Eye (tissue), 1 donor: ENCODE measurements around the gene CDC27.
"Not testable (repeated sequence)": the region's sequence is repeated elsewhere in the genome, so short reads cannot be mapped to it uniquely, and the experiment has no call there.

ENCODE experiments used
- DNase-seq: peaks from one replicate; pipeline ENCODE4 v3.0.0-alpha.2; 2015

CDC27 gene, protein sequence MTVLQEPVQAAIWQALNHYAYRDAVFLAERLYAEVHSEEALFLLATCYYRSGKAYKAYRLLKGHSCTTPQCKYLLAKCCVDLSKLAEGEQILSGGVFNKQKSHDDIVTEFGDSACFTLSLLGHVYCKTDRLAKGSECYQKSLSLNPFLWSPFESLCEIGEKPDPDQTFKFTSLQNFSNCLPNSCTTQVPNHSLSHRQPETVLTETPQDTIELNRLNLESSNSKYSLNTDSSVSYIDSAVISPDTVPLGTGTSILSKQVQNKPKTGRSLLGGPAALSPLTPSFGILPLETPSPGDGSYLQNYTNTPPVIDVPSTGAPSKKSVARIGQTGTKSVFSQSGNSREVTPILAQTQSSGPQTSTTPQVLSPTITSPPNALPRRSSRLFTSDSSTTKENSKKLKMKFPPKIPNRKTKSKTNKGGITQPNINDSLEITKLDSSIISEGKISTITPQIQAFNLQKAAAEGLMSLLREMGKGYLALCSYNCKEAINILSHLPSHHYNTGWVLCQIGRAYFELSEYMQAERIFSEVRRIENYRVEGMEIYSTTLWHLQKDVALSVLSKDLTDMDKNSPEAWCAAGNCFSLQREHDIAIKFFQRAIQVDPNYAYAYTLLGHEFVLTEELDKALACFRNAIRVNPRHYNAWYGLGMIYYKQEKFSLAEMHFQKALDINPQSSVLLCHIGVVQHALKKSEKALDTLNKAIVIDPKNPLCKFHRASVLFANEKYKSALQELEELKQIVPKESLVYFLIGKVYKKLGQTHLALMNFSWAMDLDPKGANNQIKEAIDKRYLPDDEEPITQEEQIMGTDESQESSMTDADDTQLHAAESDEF

DNA sequence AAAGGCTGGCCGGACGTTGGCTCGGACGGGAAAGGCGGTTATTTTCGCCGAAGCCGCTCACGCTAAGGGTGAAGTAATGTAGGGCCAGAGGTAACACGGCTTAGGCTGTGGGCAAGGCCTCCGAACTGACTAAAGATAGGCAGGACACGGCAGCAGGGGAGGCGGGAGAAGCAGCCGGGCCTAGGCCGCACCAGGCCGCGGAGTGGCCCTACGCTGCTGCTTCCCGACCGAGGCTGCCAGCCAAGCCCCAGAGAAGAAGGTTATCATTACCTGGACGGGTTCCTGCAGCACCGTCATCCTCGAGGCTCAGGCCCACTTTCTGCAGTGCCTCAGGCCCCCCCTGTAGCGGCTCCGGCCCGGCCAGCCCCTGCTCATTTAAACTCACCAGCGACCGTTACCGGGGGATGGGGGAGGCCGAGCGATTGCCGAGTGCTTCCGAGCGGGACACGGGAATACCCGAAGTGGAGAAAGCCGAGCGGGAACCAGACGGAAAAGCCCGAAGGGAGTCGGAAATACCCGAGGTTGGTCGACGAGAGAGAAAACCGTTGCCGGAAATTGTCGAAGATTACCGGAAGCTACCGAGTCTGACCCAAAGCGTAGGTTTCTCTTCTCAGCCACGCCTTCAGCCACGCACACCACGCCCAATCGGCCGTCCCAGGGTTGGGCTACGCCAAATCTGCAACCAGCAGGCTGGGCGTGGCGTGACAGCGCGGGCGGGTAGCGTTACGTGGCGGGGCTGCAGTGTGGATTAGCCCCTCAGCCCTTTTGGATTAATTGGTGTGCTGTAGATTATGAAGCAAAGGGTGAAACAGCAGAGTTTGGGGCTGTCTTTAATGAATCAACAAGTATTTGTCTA is at the start of gene CDC27:
TSS of gene CDC27 (minus strand) at position 420 of the 856 bp plus-strand sequence. CDS start at position 297, 123 bp downstream.
- peak; percentile 100 for DNase-seq

DNA sequence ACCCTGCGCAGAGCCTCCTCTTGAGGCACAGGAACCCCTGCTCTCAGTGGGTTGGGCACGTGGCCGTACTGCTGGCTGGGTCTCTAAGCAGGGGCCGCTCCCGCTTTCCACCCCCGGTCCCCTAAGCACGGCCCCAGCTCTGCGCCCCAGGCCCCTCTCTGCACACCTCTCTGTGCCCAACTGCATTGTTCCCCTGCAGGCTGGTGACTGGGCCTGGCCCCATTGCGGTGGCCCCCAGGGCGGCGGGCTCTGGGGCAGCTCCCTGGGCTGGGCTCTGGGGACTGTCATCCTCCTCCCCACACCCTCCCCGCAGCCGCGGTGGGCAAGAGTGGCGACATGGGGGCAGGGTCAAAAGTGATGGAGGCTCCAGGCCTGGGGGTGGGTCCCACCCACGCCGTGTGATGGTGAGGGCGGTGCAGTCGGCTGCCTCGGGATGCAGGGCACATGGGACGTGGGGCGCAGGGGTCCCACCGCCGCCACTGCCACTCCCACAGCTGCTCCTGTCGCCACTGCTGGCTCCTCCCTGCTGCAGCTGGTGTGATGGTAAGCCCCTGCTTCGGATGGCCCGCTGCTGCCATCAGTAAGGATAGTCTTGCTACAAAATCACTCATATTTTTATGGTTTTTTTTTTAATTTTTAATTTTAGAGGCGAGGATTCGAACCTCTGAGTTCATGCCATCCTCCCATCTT is 49.4 kb upstream of the CDC27 start:
- no peak for DNase-seq

DNA sequence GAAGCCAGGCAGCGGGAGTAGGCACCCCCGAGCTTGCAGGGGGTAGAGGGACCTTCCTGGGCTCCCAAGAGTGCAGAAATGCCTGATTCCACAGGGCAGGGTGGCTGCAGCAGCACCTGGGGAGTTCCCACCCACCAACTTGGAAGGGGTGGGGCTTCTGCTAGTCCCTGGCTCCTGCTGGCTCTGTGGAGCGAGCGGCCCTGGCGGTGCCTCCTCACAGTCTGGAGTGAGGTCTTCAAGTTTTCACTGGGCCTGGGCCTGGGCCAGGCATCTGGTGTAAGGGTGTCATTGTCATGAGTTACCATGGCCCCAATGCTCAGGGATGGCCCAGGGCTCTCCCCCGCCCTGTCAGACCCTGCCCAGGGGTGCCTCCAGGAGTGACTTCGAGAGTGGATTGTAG is 48.7 kb upstream of the CDC27 start:
- DNase-seq: no peak

DNA sequence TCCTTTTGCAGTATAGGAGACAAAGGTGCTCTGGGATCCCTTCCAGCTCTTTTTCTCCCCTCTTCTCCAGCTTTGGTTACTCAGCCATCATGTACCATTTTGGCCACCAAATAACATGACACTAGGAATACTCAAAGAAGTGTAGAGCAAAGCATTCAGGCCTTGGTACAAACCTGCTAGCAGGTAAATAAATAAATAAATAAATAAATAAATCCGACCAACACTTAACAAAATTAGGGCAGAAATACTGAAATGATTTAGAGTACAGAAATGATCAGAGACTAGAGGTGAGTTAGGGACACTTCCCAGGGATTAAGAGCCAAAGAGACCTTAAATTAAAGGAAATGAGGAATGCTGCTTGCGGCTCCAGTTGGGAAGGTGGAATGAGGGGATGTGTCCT is 46.8 kb upstream of the CDC27 start:
- no peak for DNase-seq

DNA sequence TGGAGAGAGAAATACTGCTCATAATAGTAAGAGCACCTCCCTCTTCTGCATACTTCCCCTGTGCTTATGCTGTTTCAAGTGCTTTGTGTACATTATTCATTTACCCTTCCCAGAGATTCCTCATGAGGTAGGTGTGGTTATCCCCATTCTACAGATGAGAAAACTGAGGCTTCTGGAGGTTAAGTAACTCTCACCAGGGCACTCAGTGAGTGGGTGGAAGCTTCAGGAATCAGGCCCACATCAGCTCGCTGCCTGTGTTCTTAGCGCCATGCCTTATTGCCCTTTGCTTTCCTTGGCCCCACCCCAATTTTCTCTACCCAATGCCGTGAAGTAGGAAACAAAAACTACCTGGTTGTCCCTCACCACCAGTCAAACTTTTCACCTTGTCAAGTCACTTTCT is 46.4 kb upstream of the CDC27 start:
- DNase-seq: no peak

DNA sequence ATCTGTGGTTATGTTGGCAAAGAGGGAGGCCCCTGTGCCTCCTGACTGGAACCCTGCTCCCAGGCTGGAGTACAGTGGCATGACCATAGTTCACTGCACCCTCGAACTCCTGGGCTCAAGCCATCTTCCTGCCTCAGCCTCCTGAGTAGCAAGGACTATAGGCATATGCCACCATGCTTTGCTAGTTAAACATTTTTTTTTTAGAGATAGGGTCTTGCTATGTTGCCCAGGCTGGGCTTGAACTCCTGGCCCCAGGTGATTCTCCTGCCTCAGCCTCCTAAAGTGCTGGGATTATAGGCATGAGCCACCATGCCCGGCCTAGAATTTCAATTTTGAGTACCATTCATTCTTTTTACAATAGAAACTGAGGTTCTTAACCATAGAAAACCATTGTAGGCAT is 43.4 kb upstream of the CDC27 start:
- no peak for DNase-seq

DNA sequence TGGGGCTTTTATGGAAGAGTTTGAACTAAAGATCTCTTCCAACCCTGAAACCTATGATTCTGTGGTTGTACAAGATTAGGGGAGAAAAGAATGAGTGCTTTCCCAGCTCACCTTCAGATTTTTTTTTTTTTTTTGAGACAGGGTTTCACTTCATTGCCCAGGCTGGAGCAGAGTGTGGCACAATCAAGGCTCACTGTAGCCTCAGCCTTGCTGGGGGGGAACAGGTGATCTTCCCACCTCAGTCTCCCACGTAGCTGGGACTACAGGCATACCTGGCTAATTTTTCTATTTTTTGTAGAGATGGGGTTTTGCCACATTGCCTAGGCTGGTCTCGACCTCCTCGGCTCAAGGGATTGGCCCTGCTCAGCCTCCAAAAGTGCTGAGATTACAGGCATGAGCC is 42.8 kb upstream of the CDC27 start:
- no peak for DNase-seq

DNA sequence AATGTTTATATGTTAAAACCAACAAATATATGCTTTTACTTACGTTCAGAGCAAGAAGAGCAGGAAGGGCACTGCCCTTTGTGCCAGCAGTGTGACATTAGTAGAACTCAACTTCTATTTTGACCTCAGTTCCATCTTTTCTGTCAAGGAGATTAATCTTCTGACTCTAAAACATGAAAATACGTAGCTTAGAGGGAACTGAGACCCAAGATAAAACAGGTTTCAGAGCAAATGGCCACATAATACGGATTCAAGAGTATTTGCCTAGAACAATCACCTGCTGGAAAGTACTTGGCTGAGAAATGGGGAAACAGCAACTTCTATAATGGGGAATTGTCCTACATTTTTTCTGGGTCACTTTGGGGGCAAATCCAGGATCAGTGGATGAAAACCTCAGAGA is 42.2 kb upstream of the CDC27 start:
- DNase-seq: no peak

DNA sequence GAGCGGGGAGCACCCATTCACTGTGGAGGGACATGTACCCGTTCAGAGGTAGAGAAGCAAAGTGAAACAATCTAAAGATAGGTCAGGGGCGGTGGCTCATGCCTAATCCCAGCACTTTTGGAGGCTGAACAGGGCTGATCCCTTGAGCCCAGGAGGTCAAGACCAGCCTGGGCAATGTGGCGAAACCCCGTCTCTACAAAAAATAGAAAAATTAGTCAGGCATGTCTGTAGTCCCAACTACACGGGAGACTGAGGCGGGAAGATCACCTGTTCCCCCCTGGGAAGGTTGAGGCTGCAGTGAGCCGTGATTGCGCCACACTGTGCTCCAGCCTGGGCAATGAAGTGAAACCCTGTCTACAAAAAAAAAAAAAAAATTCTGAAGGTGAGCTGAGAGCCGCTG is 41.8 kb upstream of the CDC27 start:
- DNase-seq: no peak

DNA sequence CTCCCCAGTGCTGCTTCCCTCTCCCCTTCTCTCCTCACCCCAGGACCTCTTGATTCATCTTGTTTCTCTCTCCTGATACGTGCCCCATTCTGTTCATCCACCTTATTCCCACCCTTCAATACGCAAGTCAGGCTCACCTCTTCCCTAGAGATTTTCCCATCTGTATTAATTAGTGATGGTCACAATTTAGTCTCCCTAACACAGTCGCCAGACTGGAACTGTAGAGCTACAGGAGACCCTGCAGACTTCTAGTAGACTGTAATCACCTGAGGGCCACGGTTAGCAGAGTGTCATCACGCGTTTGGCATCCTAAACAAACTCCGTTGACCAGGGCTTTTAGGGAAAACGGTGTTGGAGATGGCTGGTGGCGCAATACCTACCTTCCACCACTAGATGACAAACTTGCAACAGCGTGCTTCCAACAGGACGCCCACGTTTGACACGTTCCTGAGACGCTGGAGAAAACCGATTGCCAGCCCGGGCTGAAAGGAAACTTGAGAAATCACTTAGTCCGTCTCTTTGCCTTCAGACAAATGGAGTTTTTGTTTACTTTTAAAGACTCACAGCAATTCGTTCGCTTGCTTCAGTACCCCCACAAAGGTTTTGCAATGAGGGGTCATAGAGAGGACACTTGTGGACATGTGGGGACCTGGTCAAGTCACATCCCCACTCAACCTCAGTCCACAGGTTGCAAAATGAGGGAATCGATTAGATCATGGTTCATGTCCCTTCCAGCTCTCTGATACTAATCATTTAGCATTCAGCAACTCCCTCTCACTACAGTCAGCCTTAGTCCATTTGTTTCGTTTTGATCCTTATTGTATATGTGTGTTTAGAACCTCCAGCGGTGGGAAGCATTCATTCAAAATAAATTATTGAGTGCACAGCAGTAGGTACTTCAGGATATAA is 40.7 kb upstream of the CDC27 start:
- peak; percentile 93 for DNase-seq

DNA sequence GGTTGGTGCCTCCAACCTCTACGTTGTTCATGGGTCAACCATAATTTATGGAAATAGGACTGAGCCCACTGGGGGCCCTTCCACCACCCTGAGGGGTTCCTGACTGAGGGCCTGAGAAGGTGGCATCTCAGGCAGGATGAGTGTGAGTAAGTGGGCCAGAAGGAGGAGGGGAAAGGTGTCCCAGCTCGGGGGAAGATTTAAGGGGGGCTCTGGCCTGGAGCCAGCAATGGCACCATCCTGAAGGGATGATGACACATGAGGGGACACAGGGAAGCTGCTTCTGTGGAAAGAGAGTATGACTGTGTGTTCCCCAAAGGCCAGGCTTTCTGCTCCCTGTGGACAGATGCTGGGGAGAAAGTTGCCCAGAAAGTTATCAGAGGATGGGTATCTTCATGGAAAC is 38.8 kb upstream of the CDC27 start:
- DNase-seq: no peak

DNA sequence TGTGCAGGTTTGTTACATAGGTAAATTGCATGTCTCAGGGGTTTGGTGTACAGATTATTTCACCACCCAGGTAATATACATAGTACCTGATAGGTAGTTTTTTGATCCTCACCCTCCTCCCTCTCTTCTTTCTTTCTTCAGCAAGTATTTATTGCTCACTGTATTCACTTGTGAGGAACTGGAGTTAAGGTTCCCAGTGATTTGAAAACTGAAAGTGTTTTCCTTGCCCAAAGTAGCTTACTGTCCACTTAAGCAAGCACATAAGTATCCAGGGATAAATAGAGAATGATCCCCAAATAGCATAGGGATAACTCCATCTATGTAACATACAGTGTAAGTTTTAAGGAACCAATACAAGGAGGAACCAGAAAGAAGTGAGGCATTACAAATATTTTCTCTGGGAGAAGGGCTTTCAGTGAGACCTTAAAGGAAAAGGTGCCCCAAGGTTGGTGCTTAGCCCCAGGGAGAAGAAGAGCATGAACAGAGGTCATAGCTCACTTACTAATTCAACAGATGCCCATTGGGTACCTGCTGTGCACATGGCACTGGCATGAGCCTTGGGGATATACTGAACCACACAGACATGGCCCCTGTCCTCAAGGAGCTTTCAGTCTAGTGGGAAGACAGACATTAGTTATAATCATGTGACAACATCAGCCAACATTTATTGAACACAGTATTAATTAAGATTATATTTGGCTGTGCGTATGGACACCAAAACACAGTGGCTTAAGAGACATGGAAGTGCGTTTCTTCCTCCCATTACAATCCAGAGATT is 37.0 kb upstream of the CDC27 start:
- no peak for DNase-seq

DNA sequence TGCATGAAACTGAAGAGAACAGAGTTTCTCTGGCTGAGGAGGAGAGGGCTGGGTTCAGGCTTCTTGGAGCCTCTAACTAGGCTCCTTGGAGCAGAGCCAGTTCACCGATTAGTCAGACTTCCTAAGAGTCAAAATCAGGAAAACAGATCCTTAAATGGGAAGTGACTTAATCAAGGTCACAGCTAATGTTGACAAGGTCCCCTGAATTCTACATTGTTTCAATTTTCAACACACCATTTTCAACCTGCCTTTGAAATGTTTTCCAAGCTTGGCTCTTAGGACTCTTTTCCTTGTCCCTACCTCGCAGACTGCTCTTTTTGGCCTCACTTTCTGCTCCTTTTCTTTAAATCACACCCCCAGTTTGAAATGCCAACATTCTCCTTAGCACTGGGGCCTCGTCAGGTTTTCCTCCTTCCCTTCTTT is 36.4 kb upstream of the CDC27 start:
- no peak for DNase-seq

DNA sequence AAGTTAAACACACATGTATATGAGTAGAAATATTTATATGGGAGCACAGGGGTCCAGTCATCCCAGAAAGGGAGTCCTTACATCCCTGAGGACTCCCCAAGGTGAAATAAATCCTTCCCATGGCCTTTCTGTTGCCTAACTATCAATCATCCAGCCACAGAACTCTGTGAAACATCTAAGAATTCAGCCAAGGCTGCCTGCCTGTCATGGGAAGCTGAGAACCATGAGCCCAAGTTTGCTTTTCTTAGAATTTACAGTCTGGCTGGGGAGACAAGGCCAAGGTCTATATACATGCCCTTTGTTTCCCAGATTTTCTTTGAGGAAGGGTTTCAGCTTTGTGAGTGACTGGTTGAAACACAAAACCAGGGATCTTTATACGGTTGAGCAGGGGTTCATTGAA is 35.9 kb upstream of the CDC27 start:
- DNase-seq: no peak

DNA sequence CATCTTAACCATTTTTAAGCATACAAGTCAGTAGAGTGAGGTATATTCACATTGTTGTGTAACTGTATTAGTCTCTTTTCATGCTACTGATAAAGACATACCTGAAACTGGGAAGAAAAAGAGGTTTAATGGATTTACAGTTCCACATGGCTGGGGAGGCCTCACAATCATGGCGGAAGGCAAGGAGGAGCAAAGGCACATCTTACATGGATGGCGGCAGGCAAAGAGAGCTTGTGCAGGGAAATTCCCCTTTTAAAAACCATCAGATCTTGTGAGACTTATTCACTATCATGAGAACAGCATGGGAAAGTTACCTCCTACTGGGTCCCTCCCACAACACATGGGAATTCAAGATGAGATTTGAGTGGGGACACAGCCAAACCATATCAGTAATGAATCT is 35.0 kb upstream of the CDC27 start:
- DNase-seq: not testable (repeated sequence)

DNA sequence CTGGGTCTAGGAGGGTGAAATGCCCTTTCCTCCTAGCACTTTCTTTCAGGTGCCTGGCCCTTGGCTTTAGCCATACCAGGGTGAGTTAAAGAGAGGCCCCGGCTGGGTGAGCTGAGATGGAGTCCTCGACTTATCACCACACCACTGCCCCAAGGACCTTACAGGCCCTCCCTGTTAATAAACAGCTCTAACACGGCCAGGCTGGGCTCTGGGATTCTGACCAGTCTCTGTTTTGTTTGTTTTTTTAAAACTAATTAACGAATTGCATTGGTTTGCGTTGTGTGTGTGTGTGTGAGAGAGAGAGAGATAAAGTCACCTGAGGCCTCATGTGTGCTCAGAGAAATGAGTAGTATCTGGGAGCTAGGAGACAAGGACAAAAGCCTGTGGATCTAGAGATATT is 34.4 kb upstream of the CDC27 start:
- no peak for DNase-seq

DNA sequence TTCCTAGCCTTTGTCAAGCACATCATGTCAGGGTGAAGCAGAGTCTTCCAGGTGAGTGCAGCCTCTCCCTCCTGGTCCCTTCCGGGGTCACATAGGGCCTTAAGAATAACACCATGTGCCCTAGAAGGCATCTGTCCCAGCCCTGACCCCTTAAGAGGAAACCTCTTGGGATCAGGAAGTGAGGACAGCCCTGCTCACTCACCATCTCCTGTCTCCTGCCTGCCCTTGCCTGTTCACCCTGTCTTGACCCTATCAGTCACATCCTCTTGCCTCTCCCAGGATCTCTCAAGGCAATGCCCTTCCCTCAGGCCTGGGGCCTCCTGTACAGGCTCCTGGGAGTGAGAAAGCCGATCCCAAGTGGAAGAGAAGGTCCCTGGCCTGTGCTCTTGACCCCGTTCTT is 33.9 kb upstream of the CDC27 start:
- DNase-seq: no peak

DNA sequence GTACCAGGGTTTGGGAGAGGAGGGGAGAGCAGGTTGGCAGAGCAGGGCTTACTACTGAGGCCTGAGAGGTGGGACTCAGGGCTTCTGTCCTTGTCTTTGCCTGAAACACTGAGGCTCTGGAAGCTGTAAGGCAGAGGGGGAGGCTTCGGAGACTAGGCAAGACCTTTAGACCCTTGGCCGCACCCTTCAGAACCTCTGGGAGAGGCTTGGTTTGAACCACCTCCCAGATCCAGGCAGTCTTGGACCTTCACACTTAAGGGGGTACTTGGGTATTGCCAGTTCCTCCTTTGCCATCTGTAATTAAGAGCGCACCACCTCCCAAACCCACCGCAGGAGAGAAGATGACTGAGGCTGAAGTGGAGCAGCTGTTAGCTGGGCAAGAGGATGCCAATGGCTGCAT is 33.0 kb upstream of the CDC27 start:
- no peak for DNase-seq

DNA sequence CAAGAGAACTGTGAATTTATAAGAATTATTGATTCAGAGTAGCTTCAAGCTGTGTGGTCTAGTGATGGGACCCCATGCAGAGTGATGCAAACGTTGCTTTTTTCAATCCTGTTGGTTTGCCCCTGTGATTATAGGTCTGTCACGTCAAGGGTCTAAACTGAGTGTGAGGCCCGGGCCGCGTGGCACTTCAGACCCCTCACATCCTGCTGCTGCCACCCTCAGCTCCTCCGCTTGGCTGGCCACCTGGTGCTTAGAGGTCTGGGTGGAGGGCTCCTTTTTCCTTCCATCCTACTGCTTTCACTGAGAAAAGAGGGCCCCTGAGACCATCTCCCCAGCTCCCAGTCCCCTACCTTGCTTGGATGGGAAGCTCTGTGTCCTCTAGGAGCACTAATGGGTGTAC is 32.1 kb upstream of the CDC27 start:
- DNase-seq: no peak

DNA sequence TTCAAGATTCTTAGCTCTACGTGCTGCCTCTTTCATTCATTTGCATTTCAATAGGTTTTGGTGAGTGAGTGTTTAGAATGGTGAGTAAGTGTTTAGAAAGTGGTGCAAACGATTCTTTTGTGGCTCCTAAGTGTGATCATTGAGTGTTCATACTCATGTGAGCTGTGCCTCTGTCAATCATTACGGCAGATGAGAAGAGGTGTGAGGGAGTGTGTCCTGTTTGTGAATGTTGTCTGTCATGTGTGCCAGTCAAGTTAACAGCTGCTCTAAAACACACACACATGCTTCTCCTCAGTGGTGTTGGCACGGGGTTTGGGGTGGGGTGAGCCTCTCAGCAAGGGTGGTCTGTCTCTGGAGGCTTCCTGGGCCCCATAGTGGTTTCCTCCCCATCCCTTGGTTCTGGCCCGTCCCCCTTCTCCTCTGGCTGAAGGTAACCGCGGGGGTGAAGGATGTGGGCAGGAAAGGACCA is 31.5 kb upstream of the CDC27 start:
- DNase-seq: no peak
